H1 (cell line): ENCODE data around the gene NPIPA1. TPM values are rescaled to one million over a fixed set of nuclear protein-coding genes. Genes with fewer than 3 reads are reported as not detected.
A peak's percentile ranks its signal among the peaks of the same experiment; 100 is the strongest.

Experiments used
- CTCF ChIA-PET: fragments of 300-600 bp; sonication (Branson Sonifier 250); formaldehyde crosslinking; loops from one replicate; lab custom pipeline; 2021; ENCODE audit not compliant: partially characterized antibody; lab: Charles Lee
- POLR2A ChIA-PET: fragments of 300-600 bp; sonication (Branson Sonifier 250); formaldehyde crosslinking; loops from one replicate; lab custom pipeline; 2021; ENCODE audit warnings: inconsistent platforms; ENCODE audit not compliant: partially characterized antibody; lab: Charles Lee
- DNase-seq, 2 experiments: peaks; one replicate each; pipeline versions ENCODE4 v3.0.0 to v3.0.0-alpha.2; 2010 to 2022; ENCODE audit warnings: low spot score in 2 of 2, low read depth in 1 of 2, mixed read lengths in 1 of 2
- FAIRE-seq: peaks from 2 replicates; lab custom pipeline; 2011; peaks lifted over from hg19 to GRCh38; lab: Jason Lieb, UNC
- H2AFZ ChIP-seq: 2 replicates; pipeline ENCODE4 v1.8.1; 2012; ENCODE audit warnings: low read length, inconsistent platforms
- H2AK5ac ChIP-seq: 2 replicates; pipeline ENCODE4 v1.6.1; 2013; ENCODE audit warnings: low read depth, low read length
- H2BK120ac ChIP-seq: replicated peaks from 2 replicates; pipeline ENCODE3; 2013; ENCODE audit warnings: low read depth, low read length, inconsistent platforms
- H2BK12ac ChIP-seq: 2 replicates; pipeline ENCODE4 v1.6.1; 2013; ENCODE audit warnings: low read depth, low read length
- H2BK15ac ChIP-seq: 2 replicates; pipeline ENCODE4 v1.6.1; 2013; ENCODE audit warnings: low read length
- H2BK20ac ChIP-seq: 2 replicates; pipeline ENCODE4 v1.6.1; 2013; ENCODE audit warnings: low read length
- H2BK5ac ChIP-seq: 2 replicates; pipeline ENCODE4 v1.6.1; 2013; ENCODE audit warnings: low read depth, low read length
- H3K14ac ChIP-seq: 2 replicates; pipeline ENCODE4 v1.6.1; 2013; ENCODE audit warnings: inconsistent platforms; ENCODE audit not compliant: insufficient read length
- H3K18ac ChIP-seq: 2 replicates; pipeline ENCODE4 v1.6.1; 2013; ENCODE audit warnings: low read length; ENCODE audit errors: extremely low read depth
- H3K23ac ChIP-seq: 2 replicates; pipeline ENCODE4 v1.6.1; 2013; ENCODE audit warnings: inconsistent platforms; ENCODE audit not compliant: insufficient read length
- H3K23me2 ChIP-seq: 2 replicates; pipeline ENCODE4 v1.6.1; 2013; ENCODE audit warnings: low read depth, low read length
- H3K27ac ChIP-seq: 2 replicates; pipeline ENCODE4 v1.6.1; 2011; ENCODE audit warnings: low read depth, low read length, inconsistent platforms
- H3K27me3 ChIP-seq, 4 experiments: replicated peaks in 1 of 4; 1 replicate in 1 of 4; 2 replicates in 3 of 4; pipeline versions ENCODE4 v1.6.1 to v1.8.1; 2011 to 2013; ENCODE audit warnings: low read length in 3 of 4, mild to moderate bottlenecking in 3 of 4, inconsistent platforms in 2 of 4, mixed read lengths in 2 of 4, moderate library complexity in 1 of 4; ENCODE audit not compliant: control insufficient read depth in 3 of 4, insufficient read depth in 3 of 4; ENCODE audit errors: extremely low read depth in 1 of 4
- H3K36me3 ChIP-seq, 4 experiments: 2 replicates each; pipeline versions ENCODE4 v1.6.1 to v1.8.1; 2011 to 2013; ENCODE audit warnings: mild to moderate bottlenecking in 4 of 4, low read length in 3 of 4, moderate library complexity in 2 of 4, control low read depth in 1 of 4, inconsistent platforms in 1 of 4; ENCODE audit not compliant: insufficient read depth in 4 of 4, control insufficient read depth in 2 of 4
- H3K4ac ChIP-seq: replicated peaks from 2 replicates; pipeline ENCODE3; 2013; ENCODE audit warnings: low read length, low read depth, mixed read lengths, inconsistent platforms; ENCODE audit not compliant: insufficient read length
- H3K4me1 ChIP-seq, 4 experiments: replicated peaks in 1 of 4; 1 replicate in 1 of 4; 2 replicates in 3 of 4; pipeline versions ENCODE4 v1.6.1 to v1.8.1; 2011 to 2013; ENCODE audit warnings: low read length in 3 of 4, inconsistent platforms in 2 of 4, mixed read lengths in 1 of 4; ENCODE audit not compliant: insufficient read depth in 4 of 4, control insufficient read depth in 3 of 4
- H3K4me2 ChIP-seq, 2 experiments: 2 replicates each; pipeline versions ENCODE4 v1.6.1 to v1.8.1; 2011 to 2013; ENCODE audit warnings: low read depth in 2 of 2, low read length in 2 of 2, control low read depth in 1 of 2, inconsistent platforms in 1 of 2, mild to moderate bottlenecking in 1 of 2; ENCODE audit not compliant: insufficient read depth in 1 of 2
- H3K4me3 ChIP-seq, 4 experiments: fragments of 200-600, 300-600 bp in 1 of 4; sonication (generic), shearing (Covaris generic), sonication (Bioruptor Twin) in 1 of 4; 2 replicates each; pipeline versions ENCODE4 v1.5.1 to v1.8.1; 2011 to 2016; ENCODE audit warnings: low read length in 4 of 4, low read depth in 3 of 4, control low read depth in 2 of 4, inconsistent platforms in 2 of 4, mild to moderate bottlenecking in 2 of 4, mixed read lengths in 1 of 4, moderate library complexity in 1 of 4; ENCODE audit not compliant: insufficient read depth in 2 of 4; ENCODE audit errors: extremely low read depth in 1 of 4
- H3K56ac ChIP-seq: replicated peaks from 2 replicates; pipeline ENCODE3; 2013; ENCODE audit warnings: low read depth, mild to moderate bottlenecking, mixed read lengths, low read length, inconsistent platforms; ENCODE audit not compliant: insufficient read length
- H3K79me1 ChIP-seq: 2 replicates; pipeline ENCODE4 v1.6.1; 2013; ENCODE audit warnings: low read depth, low read length, control low read depth
- H3K79me2 ChIP-seq, 2 experiments: 2 replicates each; pipeline versions ENCODE4 v1.6.1 to v1.8.1; 2012 to 2013; ENCODE audit warnings: low read length in 2 of 2, mild to moderate bottlenecking in 2 of 2, inconsistent platforms in 1 of 2; ENCODE audit not compliant: insufficient read depth in 2 of 2, control insufficient read depth in 1 of 2
- H3K9ac ChIP-seq, 4 experiments: replicated peaks in 1 of 4; 1 replicate in 1 of 4; 2 replicates in 3 of 4; pipeline versions ENCODE4 v1.6.1 to v1.8.1; 2011 to 2013; ENCODE audit warnings: low read depth in 3 of 4, low read length in 3 of 4, control low read depth in 2 of 4, mild to moderate bottlenecking in 2 of 4, moderate library complexity in 2 of 4, inconsistent platforms in 1 of 4; ENCODE audit errors: extremely low read depth in 1 of 4
- H3K9me3 ChIP-seq, 2 experiments: 2 replicates each; pipeline versions ENCODE4 v1.6.1 to v1.8.1; 2012 to 2013; ENCODE audit warnings: mild to moderate bottlenecking in 2 of 2, moderate library complexity in 2 of 2, control low read depth in 1 of 2, inconsistent platforms in 1 of 2, low read depth in 1 of 2, low read length in 1 of 2, mixed read lengths in 1 of 2; ENCODE audit not compliant: insufficient read depth in 2 of 2
- H4K20me1 ChIP-seq, 2 experiments: replicated peaks in 1 of 2; 2 replicates each; pipeline versions ENCODE3 to v1.8.1; 2011 to 2013; ENCODE audit warnings: inconsistent platforms in 2 of 2, low read length in 2 of 2, mild to moderate bottlenecking in 1 of 2; ENCODE audit not compliant: insufficient read depth in 2 of 2, control insufficient read depth in 1 of 2
- H4K5ac ChIP-seq: 2 replicates; pipeline ENCODE4 v1.6.1; 2013; ENCODE audit warnings: low read length, low read depth, mixed read lengths, inconsistent platforms; ENCODE audit not compliant: insufficient read length
- H4K8ac ChIP-seq: 2 replicates; pipeline ENCODE4 v1.8.0; 2013; ENCODE audit warnings: mild to moderate bottlenecking, moderate library complexity, low read length, inconsistent platforms; ENCODE audit not compliant: insufficient read depth; ENCODE audit errors: extremely low read depth
- H4K91ac ChIP-seq: replicated peaks from 2 replicates; pipeline ENCODE3; 2013; ENCODE audit warnings: low read length, mixed read lengths, inconsistent platforms; ENCODE audit not compliant: insufficient read length
- CEBPB ChIP-seq: IDR thresholded peaks from 2 replicates; pipeline ENCODE4 v1.6.1; 2012; ENCODE audit warnings: low read depth, low read length
- CHD2 ChIP-seq: IDR thresholded peaks from 2 replicates; pipeline ENCODE4 v1.6.1; 2012; ENCODE audit warnings: low read length, improper control_type of control experiment
- E2F6 ChIP-seq: IDR thresholded peaks from 2 replicates; pipeline ENCODE4 v1.6.1; 2012; ENCODE audit warnings: inconsistent platforms
- EGR1 ChIP-seq: IDR thresholded peaks from 2 replicates; pipeline ENCODE4 v1.6.1; 2011; ENCODE audit warnings: low read depth, low read length, borderline replicate concordance
- FOSL1 ChIP-seq: IDR thresholded peaks from 2 replicates; pipeline ENCODE4 v1.6.1; 2011; ENCODE audit warnings: mild to moderate bottlenecking, low read depth, low read length, moderate library complexity; ENCODE audit not compliant: insufficient read depth
- NRF1 ChIP-seq: IDR thresholded peaks from 2 replicates; pipeline ENCODE4 v1.6.1; 2011; ENCODE audit warnings: mild to moderate bottlenecking, low read depth, low read length, improper control_type of control experiment
- POU5F1 ChIP-seq: IDR thresholded peaks from 2 replicates; pipeline ENCODE4 v1.6.1; 2011; ENCODE audit warnings: low read depth, mild to moderate bottlenecking, low read length, moderate library complexity
- RBBP5 ChIP-seq: IDR thresholded peaks from 2 replicates; pipeline ENCODE4 v1.7.1; 2012; ENCODE audit warnings: low read depth, mild to moderate bottlenecking, inconsistent platforms, low read length, moderate library complexity, borderline replicate concordance
- WGBS, 2 experiments: shearing (Covaris generic) in 1 of 2; methylation state at CpG; one replicate each; pipeline versions ENCODE4 v1.1.6 to v1.1.7; 2013 to 2015; ENCODE audit warnings: low lambda C conversion rate in 2 of 2, mixed read lengths in 2 of 2, inconsistent platforms in 1 of 2, low coverage in 1 of 2, missing lambda C conversion rate in 1 of 2; ENCODE audit not compliant: insufficient replicate concordance in 2 of 2, insufficient coverage in 1 of 2, insufficient read length in 1 of 2; ENCODE audit errors: extremely low coverage in 1 of 2, missing lambda C conversion rate in 1 of 2; 5-methylcytosine and 5-hydroxymethylcytosine counted together
- polyA plus RNA-seq, 7 experiments: library from polyadenylated mRNA; depleted of rRNA in 3 of 7; stranded (reverse) in 5 of 7; unstranded in 2 of 7; fragments of >200 nt in 5 of 7; fragments of 200-250 nt in 2 of 7; gene quantifications; 1 replicate in 5 of 7; 2 replicates in 1 of 7; 4 replicates in 1 of 7; pipeline versions ENCODE4 v1.2.1 to v1.2.3, GENCODE V29; 2011 to 2013; ENCODE audit warnings: missing spikeins in 2 of 7, mixed read lengths in 2 of 7
- total RNA-seq: library from RNA; stranded (reverse); fragmentation: NEBNext Ultra II Directional; extraction: Animal tissue kit (Norgen Biotek cat#: 25700); gene quantifications from 2 replicates; pipeline ENCODE4 v1.2.1, GENCODE V29; 2021
- TF ChIP-seq, protein P1 (sequence below): IDR thresholded peaks from 2 replicates; pipeline ENCODE4 v1.6.1; 2011; ENCODE audit warnings: low read length, improper control_type of control experiment
- TF ChIP-seq, protein P2 (sequence below): IDR thresholded peaks from 2 replicates; pipeline ENCODE4 v1.6.1; 2012; ENCODE audit warnings: inconsistent platforms

The NPIPA1 gene
- total and polyA plus RNA-seq, 2 of the 8 experiments (the other 6 are each of a cell fraction or from before 2014, with no cell fraction given), result 60.0 to 97.8 TPM

DNA sequence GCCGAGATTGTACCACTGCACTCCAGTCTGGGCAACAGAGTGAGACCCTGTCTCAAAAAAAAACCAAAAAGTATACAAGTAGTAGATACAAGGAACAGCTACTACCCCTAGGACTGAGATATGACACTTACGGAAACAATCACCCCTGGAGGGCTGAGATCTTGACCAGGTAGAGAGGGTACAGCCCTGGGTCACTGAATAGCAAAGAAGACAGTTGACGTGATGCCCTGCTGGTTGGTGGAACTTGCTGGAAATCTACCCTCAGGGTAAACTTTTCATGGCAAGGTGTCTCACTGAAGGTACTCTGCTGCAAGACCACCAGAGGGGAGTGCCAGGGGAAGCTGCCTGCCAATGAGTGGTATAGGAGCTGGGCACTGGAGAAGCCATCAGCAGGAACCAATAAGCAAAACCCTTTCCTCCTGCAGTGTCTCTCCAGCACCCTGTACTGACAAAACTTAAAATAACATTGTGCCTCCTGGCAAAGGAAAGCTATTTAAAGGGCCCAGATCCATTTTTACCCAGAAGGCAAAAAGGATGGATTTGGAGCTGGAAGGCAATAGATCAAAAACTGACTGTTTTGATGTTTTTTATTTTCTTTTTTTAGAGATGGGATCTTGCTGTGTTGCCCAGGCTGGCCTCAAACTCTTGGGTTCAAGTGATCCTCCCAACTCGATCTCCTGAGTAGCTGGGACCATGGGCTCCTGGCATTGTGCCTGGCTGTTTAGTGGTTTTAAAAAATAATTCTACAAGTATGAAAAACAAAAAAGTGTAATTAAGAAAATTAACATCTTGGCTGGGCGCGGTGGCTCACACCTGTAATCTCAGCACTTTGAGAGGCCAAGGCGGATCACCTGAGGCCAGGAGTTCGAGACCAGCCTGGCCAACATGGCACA lies 26.3 kb downstream of the NPIPA1 start:
- Histone ChIP-seq H3K4me3 (no peak overlapping the region), H3K79me2 (no peaks in the 10 kb centered on the region), H2BK12ac (no peak overlapping the region), H3K4me2 (no peak overlapping the region), H2BK120ac (no peak overlapping the region), H3K23ac (no peak overlapping the region), H3K79me1 (no peaks in the 10 kb centered on the region), H3K4ac (no peak overlapping the region), H3K9me3 (no peaks in the 10 kb centered on the region), H3K27me3 (no peaks in the 10 kb centered on the region), H4K20me1 (peaks cover 0 to 1% of the 10 kb centered on the region in 2 experiments), H3K56ac (no peak overlapping the region), H4K91ac (no peak overlapping the region), H3K14ac (no peak overlapping the region), H3K18ac (no peak overlapping the region), H4K5ac (no peak overlapping the region), H2AK5ac (no peak overlapping the region), H2BK5ac (no peak overlapping the region), H4K8ac (no peak overlapping the region), H2AFZ (no peak overlapping the region), H2BK20ac (no peak overlapping the region; the same call in 1 of the 2 replicates), H3K27ac (no peak overlapping the region), H3K4me1 (no peaks in the 10 kb centered on the region), H3K9ac (no peak overlapping the region), H2BK15ac (no peak overlapping the region), H3K23me2 (no peaks in the 10 kb centered on the region), H3K36me3 (no peaks in the 10 kb centered on the region)
- ChIA-PET POLR2A (interaction anchor here (0.9 to 1.3 kb wide), 3 partner anchors 12 to 19 kb away, joined by 3 to 8 read pairs (median 3); partner anchors contain the start of gene PDXDC1), CTCF (interaction anchor here (0.8 to 1.5 kb wide), 4 partner anchors 9 to 588 kb away, joined by 3 to 6 read pairs (median 4); no protein-coding TSS in a partner anchor)
- 78% methylated on average over 8 of the region's 8 CpGs; no CpG with 5 or more reads in 1 of the 2 experiments for WGBS, 2 experiments
- no peak for FAIRE-seq
- peak in 1 of 2 experiments; percentile 44 for DNase-seq
- TF ChIP-seq RBBP5 (no peak), CEBPB (no peak), CHD2 (no peak), NRF1 (no peak), E2F6 (no peak), POU5F1 (no peak), EGR1 (no peak), FOSL1 (no peak)
- TF ChIP-seq, protein P1, sequence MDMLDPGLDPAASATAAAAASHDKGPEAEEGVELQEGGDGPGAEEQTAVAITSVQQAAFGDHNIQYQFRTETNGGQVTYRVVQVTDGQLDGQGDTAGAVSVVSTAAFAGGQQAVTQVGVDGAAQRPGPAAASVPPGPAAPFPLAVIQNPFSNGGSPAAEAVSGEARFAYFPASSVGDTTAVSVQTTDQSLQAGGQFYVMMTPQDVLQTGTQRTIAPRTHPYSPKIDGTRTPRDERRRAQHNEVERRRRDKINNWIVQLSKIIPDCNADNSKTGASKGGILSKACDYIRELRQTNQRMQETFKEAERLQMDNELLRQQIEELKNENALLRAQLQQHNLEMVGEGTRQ, result no peak
- TF ChIP-seq, protein P2, sequence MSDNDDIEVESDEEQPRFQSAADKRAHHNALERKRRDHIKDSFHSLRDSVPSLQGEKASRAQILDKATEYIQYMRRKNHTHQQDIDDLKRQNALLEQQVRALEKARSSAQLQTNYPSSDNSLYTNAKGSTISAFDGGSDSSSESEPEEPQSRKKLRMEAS, result no peak
